Measurements from ENCODE around the gene ZCCHC7.

The ZCCHC7 gene

GRCh38 chr9:37348917-37349316 is 228.5 kb downstream of the ZCCHC7 start:
- Histone ChIP-seq H3K27me3 (ENCODE audit: insufficient read depth, insufficient read length) (no peaks in the 10 kb centered on the region), H3K36me3 (ENCODE audit: insufficient read depth, insufficient read length, low read length) (no peaks in the 10 kb centered on the region), H3K4me1 (ENCODE audit: insufficient read depth, insufficient read length) (no peaks in the 10 kb centered on the region), H3K9ac (ENCODE audit: insufficient read length, low read depth) (no peak overlapping the region), H3K4me3 (ENCODE audit: insufficient read length, low read depth) (no peak overlapping the region), H3K9me3 (ENCODE audit: insufficient read depth, low read length) (no peaks in the 10 kb centered on the region)
- no peak for TF ChIP-seq YY1 (IDR thresholded peaks at IDR 0.05; ENCODE audit: insufficient read depth, insufficient read length)
- TF ChIP-seq ZNF274 (IDR thresholded peaks at IDR 0.05; ENCODE audit: low read depth, low read length): no peak
- no peak for TF ChIP-seq SUZ12 (IDR thresholded peaks at IDR 0.05; ENCODE audit: extremely low read depth, insufficient read depth, insufficient read length)
- DNase-seq (ENCODE audit: low read depth, low spot score): no peak

GRCh38 chr9:37350486-37351190 is 230.3 kb downstream of the ZCCHC7 start:
- TF ChIP-seq SUZ12 (IDR thresholded peaks at IDR 0.05; ENCODE audit: extremely low read depth, insufficient read depth, insufficient read length): no peak
- no peak for TF ChIP-seq ZNF274 (IDR thresholded peaks at IDR 0.05; ENCODE audit: low read depth, low read length)
- no peak for TF ChIP-seq YY1 (IDR thresholded peaks at IDR 0.05; ENCODE audit: insufficient read depth, insufficient read length)
- H3K27me3 ChIP-seq (ENCODE audit: insufficient read depth, insufficient read length): no peaks in the 10 kb centered on the region
- no peaks in the 10 kb centered on the region for H3K36me3 ChIP-seq (ENCODE audit: insufficient read depth, insufficient read length, low read length)
- H3K9ac ChIP-seq (ENCODE audit: insufficient read length, low read depth): no peak overlapping the region
- no peaks in the 10 kb centered on the region for H3K9me3 ChIP-seq (ENCODE audit: insufficient read depth, low read length)
- H3K4me1 ChIP-seq (ENCODE audit: insufficient read depth, insufficient read length): no peaks in the 10 kb centered on the region
- no peak overlapping the region for H3K4me3 ChIP-seq (ENCODE audit: insufficient read length, low read depth)
- DNase-seq (ENCODE audit: low read depth, low spot score): no peak

GRCh38 chr9:37353791-37354190 is 233.4 kb downstream of the ZCCHC7 start:
- TF ChIP-seq SUZ12 (IDR thresholded peaks at IDR 0.05; ENCODE audit: extremely low read depth, insufficient read depth, insufficient read length) (no peak), YY1 (IDR thresholded peaks at IDR 0.05; ENCODE audit: insufficient read depth, insufficient read length) (no peak), ZNF274 (IDR thresholded peaks at IDR 0.05; ENCODE audit: low read depth, low read length) (no peak)

GRCh38 chr9:37362430-37362829 is 242.1 kb downstream of the ZCCHC7 start:
- H3K27me3 ChIP-seq (ENCODE audit: insufficient read depth, insufficient read length): no peaks in the 10 kb centered on the region
- no peaks in the 10 kb centered on the region for H3K36me3 ChIP-seq (ENCODE audit: insufficient read depth, insufficient read length, low read length)
- no peaks in the 10 kb centered on the region for H3K4me1 ChIP-seq (ENCODE audit: insufficient read depth, insufficient read length)
- H3K9ac ChIP-seq (ENCODE audit: insufficient read length, low read depth): no peak overlapping the region
- H3K9me3 ChIP-seq (ENCODE audit: insufficient read depth, low read length): no peaks in the 10 kb centered on the region
- H3K4me3 ChIP-seq (ENCODE audit: insufficient read length, low read depth): no peak overlapping the region
- no peak for TF ChIP-seq SUZ12 (IDR thresholded peaks at IDR 0.05; ENCODE audit: extremely low read depth, insufficient read depth, insufficient read length)
- TF ChIP-seq YY1 (IDR thresholded peaks at IDR 0.05; ENCODE audit: insufficient read depth, insufficient read length): no peak
- no peak for TF ChIP-seq ZNF274 (IDR thresholded peaks at IDR 0.05; ENCODE audit: low read depth, low read length)
- DNase-seq (ENCODE audit: low read depth, low spot score): no peak

More at GRCh38 chr9:37353791-37354190, 233.4 kb downstream of the ZCCHC7 start:
- H3K36me3 ChIP-seq (ENCODE audit: insufficient read depth, insufficient read length, low read length): no peaks in the 10 kb centered on the region
- H3K9ac ChIP-seq (ENCODE audit: insufficient read length, low read depth): no peak overlapping the region
- H3K4me3 ChIP-seq (ENCODE audit: insufficient read length, low read depth): no peak overlapping the region
- no peak for DNase-seq (ENCODE audit: low read depth, low spot score)
- H3K4me1 ChIP-seq (ENCODE audit: insufficient read depth, insufficient read length): no peaks in the 10 kb centered on the region
- no peaks in the 10 kb centered on the region for H3K27me3 ChIP-seq (ENCODE audit: insufficient read depth, insufficient read length)
- H3K9me3 ChIP-seq (ENCODE audit: insufficient read depth, low read length): no peaks in the 10 kb centered on the region

- H3K9me3 ChIP-seq (ENCODE audit: insufficient read depth, low read length): no peaks in the 10 kb centered on the region
- no peaks in the 10 kb centered on the region for H3K4me1 ChIP-seq (ENCODE audit: insufficient read depth, insufficient read length)
- TF ChIP-seq YY1 (IDR thresholded peaks at IDR 0.05; ENCODE audit: insufficient read depth, insufficient read length): no peak
- no peaks in the 10 kb centered on the region for H3K36me3 ChIP-seq (ENCODE audit: insufficient read depth, insufficient read length, low read length)
- no peaks in the 10 kb centered on the region for H3K27me3 ChIP-seq (ENCODE audit: insufficient read depth, insufficient read length)
- H3K9ac ChIP-seq (ENCODE audit: insufficient read length, low read depth): no peak overlapping the region
- no peak for DNase-seq (ENCODE audit: low read depth, low spot score)
- H3K4me3 ChIP-seq (ENCODE audit: insufficient read length, low read depth): no peak overlapping the region
Observed at GRCh38 chr9:37363124-37363523, 242.8 kb downstream of the ZCCHC7 start.

- no peak overlapping the region for H3K4me3 ChIP-seq (ENCODE audit: insufficient read length, low read depth)
Observed at GRCh38 chr9:37364136-37364535, 243.8 kb downstream of the ZCCHC7 start.

GRCh38 chr9:37364751-37365360 is 244.5 kb downstream of the ZCCHC7 start:
- no peak for DNase-seq (ENCODE audit: low read depth, low spot score)
- H3K4me3 ChIP-seq (ENCODE audit: insufficient read length, low read depth): no peak overlapping the region
- H3K9ac ChIP-seq (ENCODE audit: insufficient read length, low read depth): no peak overlapping the region
- no peaks in the 10 kb centered on the region for H3K36me3 ChIP-seq (ENCODE audit: insufficient read depth, insufficient read length, low read length)
- no peaks in the 10 kb centered on the region for H3K9me3 ChIP-seq (ENCODE audit: insufficient read depth, low read length)
- H3K4me1 ChIP-seq (ENCODE audit: insufficient read depth, insufficient read length): no peaks in the 10 kb centered on the region
- no peak for TF ChIP-seq ZNF274 (IDR thresholded peaks at IDR 0.05; ENCODE audit: low read depth, low read length)
- no peak for TF ChIP-seq YY1 (IDR thresholded peaks at IDR 0.05; ENCODE audit: insufficient read depth, insufficient read length)
- no peak for TF ChIP-seq SUZ12 (IDR thresholded peaks at IDR 0.05; ENCODE audit: extremely low read depth, insufficient read depth, insufficient read length)
- H3K27me3 ChIP-seq (ENCODE audit: insufficient read depth, insufficient read length): no peaks in the 10 kb centered on the region

More at GRCh38 chr9:37364136-37364535, 243.8 kb downstream of the ZCCHC7 start:
- Histone ChIP-seq H3K36me3 (ENCODE audit: insufficient read depth, insufficient read length, low read length) (no peaks in the 10 kb centered on the region), H3K27me3 (ENCODE audit: insufficient read depth, insufficient read length) (no peaks in the 10 kb centered on the region), H3K9me3 (ENCODE audit: insufficient read depth, low read length) (no peaks in the 10 kb centered on the region), H3K9ac (ENCODE audit: insufficient read length, low read depth) (no peak overlapping the region), H3K4me1 (ENCODE audit: insufficient read depth, insufficient read length) (no peaks in the 10 kb centered on the region)
- TF ChIP-seq ZNF274 (IDR thresholded peaks at IDR 0.05; ENCODE audit: low read depth, low read length) (no peak), SUZ12 (IDR thresholded peaks at IDR 0.05; ENCODE audit: extremely low read depth, insufficient read depth, insufficient read length) (no peak), YY1 (IDR thresholded peaks at IDR 0.05; ENCODE audit: insufficient read depth, insufficient read length) (no peak)
- no peak for DNase-seq (ENCODE audit: low read depth, low spot score)

All from NT2/D1 (cell line).